ENCODE results near the gene INA.

Gene INA

GRCh38 chr10:103276251-103276895, 565 bp upstream of the INA start:
- no peak for DNase-seq

DNA sequence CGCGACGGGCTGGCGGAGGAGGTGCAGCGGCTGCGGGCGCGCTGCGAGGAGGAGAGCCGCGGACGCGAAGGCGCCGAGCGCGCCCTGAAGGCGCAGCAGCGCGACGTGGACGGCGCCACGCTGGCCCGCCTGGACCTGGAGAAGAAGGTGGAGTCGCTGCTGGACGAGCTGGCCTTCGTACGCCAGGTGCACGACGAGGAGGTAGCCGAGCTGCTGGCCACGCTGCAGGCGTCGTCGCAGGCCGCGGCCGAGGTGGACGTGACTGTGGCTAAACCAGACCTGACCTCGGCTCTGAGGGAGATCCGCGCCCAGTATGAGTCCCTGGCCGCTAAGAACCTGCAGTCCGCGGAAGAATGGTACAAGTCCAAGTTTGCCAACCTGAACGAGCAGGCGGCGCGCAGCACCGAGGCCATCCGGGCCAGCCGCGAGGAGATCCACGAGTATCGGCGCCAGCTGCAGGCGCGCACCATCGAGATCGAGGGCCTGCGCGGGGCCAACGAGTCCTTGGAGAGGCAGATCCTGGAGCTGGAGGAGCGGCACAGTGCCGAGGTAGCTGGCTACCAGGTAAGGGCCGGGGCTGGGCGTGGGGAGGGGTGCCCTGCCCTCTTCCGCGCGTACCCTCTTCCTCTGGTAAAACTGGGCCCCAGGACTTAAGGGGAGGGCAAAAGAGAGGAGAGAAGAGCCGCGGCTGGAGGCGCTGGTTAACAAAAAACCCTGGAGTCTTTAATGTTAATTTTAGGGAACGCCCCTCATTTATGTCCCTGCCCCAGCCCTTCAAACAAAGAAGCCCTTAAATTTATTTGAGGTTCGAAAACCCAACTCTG, 987 bp downstream of the INA start:
- DNase-seq = no peak

DNA sequence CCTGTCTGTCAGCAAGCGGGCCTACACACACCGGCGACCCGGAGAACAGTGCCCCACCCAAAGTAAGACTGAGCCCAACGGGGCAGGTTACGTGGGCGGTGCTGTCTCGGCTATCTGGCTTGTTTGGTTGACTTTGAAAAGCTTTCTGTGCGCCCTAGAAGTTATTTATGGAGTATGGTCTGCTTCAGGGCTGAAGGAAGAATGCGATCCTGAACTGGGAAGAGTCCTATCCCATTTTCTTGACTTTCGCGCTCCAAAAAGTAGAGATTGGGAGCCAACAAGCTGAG, 1.5 kb downstream of the INA start:
- DNase-seq = no peak

- peak; percentile 43 for DNase-seq
Measured at GRCh38 chr10:103278862-103279298, 1.9 kb downstream of the INA start.

- DNase-seq = no peak
Measured at GRCh38 chr10:103280031-103280430, 3.1 kb downstream of the INA start.

DNA sequence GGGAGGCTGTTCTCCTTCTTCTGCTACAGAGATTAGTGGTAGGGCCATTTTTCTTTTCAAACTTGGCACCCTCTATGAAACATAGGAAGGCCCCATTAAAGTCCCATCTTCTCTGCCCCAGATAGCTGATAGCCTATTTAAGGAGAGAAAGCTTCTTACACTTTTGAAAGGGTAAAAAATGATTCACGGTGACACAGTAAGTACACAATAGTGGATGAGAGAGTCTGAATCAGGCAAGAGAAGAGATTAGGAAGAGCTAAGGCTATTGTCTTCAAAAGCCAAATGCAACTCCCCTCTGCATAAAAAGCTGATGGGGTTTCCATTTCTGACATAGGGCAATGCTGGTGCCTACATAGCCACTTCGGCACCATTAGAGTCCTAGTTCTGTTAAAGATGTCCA, 3.6 kb downstream of the INA start:
- DNase-seq = no peak

DNA sequence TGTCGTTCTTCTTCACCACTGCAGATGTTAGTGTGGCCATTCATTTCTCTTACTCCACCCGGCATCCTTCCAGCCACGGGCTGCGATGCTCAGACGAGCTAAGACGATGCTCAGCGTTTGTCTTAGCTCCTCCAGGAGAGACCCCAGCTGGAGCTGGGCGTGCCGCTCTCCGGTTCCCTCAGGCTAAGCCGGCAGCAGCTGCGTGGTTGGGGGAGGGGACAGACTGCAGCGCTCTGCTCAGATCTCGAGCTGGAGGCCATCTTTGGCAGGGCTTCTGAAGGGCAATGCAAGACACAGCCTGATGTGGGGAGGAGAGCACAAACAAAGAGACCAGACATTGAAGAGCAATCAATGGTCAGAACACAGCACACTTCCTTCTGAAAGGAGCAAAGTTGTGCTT, 4.8 kb downstream of the INA start:
- no peak for DNase-seq

DNA sequence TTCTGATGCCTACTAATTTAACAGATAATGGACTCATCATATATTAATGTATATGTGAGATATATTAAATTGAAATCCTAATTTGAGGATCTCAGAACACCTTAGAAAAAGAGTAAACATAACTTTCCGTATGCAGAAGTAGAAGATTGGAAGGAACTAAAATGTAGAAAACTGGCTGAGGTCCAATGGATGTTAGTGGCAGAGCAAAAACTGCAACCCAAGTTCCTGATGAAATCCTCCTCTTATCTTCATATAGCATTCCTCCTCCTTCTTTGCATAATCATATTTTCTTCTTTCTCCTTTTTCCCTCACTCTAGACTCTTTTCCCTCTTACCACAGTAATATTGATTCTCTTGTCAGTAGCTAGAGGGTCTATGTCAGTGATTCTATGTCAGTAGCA, 6.0 kb downstream of the INA start:
- DNase-seq = no peak

DNA sequence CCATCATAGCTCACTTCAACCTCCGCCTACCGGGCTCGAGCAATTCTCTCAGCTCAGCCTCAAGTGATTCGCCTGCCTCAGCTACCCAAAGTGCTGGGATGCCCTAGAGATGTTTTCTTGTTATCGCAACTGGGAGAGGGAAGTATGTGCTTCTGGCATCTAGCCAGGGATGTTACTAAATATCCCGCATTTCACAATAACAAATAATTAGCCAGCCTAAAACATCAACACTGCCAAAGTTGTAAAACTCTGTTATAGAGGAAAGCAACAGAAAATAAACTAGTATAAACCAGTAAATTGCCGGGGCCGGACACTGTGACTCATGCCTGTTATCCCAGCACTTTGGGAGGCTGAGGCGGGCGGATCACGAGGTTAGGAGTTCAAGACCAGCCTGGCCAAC, 7.2 kb downstream of the INA start:
- no peak for DNase-seq

- DNase-seq = no peak
Measured at GRCh38 chr10:103287992-103288391, 11.1 kb downstream of the INA start.

- DNase-seq = no peak
Measured at GRCh38 chr10:103291588-103291987, 14.7 kb downstream of the INA start.

DNA sequence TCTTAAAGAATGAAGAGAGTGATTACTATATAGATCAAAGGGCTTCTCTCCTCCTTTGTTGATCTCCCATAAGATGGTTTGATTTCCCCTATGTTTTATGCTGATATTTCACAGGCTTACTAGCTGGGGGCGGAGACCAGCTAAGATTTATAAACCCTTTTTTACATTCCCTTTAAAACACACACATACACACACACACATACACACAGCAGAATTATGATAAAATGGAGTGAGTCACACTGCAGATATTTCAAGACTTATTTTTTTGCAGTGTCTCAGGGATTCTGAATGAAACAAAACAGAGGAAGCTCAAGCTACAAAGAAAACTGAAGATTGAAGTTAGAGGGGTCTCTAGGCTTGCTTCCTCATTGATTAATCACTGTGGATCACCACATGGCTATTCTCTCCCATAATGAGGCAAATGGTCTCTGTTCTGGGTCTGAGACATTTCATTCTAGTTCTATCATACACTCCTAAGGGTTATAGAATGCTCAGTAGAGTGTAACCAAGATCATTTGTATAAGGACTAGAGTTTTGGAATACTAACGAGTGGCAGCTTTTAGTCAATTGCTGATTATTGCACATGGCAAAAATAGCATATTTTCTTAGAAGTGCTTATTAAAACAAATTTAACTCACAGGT, 18.6 kb downstream of the INA start:
- no peak for DNase-seq

DNA sequence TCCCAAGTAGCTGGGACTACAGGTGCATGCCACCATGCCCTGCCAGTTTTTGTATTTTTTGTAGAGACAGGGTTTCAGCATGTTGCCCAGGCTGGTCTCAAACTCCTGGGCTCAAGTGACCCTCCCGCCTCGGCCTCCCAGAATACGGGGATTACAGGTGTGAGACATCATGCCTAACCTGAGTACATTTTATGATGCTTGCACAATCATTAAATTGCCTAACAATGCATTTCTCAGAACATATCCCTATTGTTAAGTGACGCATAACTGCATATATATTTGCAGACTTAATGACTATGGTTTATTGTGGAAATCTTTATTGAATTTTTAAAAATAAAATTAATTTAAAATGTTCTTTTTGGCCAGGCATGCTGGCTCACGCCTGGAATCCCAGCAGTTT, 30.7 kb downstream of the INA start:
- no peak for DNase-seq

DNA sequence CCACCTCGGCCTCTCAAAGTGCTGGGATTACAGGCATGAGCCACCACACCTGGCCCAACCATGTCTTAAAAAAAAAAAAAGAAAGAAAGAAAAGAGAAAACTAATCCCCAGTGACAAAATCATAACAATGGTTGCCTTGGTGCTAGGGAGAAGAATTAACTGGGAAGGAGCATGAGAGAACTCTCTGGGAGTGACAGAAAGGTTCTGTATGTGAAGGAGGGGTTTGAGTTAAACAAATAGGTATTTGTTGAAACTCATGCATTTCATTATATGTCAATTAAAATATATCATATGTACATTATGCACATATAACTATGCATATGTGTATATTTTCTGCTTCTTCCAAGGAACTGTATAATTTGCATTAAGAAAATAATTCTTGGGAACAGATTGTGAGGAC, 33.3 kb downstream of the INA start:
- no peak for DNase-seq

DNA sequence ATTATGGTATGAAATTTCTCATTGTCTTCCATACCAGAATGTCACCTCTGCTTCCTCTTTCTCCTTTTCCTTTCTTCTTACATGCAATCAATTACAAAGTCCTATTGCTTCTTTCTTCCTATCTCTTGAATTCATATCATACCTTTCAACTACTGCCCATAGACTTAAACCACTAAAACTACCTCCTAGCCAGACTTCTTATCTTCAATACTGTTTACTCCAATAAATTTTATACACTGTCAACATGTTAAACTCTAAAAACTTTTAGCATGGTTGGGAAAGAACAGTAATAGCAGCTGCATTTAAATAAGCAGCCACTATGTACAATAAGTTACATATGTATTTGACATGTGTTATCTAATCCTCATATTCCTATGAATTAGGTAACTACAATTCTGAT, 39.1 kb downstream of the INA start:
- DNase-seq = no peak

DNA sequence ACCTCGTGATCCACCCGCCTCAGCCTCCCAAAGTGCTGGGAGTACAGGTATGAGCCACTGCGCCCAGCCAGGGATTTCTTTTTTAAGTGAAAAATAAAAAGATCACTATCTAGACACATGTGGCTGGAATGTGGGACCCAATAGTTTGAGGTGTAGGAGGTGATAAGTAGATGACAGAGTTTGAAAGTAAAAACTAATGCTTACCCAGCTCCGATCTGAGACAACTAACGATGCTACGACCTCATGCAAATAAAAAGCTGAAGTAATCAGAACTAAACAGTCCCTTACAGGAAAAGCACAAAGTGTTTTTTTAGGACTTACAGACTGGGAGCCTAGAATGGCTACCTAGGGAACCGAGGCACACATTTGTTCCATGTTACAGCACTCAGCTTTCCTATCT, 51.0 kb downstream of the INA start:
- DNase-seq = peak; percentile 21

DNA sequence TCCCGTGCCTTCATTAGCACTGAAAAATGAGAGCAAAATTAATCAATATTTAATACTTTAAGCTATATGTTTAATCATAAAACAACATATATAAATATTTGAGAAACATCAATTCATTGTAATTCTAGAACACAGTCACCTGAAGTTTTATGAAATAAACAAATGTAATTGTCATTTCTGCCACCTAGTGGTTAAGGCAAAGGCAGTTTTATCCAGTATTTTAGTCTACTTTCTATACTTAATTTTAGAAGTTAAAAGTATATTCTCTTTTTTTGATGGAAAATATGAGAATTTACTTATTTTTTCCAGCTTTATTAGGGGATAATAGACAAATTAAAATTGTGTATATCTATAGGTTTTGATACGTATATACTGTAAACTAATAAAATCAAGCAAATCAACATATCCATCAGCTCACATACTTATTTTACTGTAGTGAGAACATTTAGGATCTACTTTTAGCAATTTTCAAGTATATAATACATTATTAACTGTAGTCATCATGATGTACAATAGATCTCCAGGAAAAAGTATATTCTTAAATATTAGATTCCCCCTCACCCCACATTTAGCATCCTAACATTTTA, 57.1 kb downstream of the INA start:
- DNase-seq = peak; percentile 22

DNA sequence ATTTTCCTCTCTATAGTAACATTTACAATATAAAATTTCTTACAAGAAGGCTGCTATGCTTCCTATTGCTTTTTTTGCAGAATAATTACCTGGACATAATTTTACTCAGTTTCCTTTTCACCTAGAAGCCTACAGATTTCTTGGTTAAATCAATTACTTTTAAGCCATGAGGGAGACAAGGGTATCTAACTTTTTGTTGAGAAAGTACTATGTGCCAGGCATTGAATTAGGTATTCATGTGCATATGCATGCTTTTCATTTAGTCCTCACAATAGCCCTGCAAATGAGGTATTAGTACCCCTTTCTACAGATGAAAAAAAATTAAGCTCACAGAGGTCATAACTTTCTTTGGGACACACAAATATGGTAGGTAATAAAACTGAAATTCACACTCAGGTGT, 57.6 kb downstream of the INA start:
- DNase-seq = no peak

DNA sequence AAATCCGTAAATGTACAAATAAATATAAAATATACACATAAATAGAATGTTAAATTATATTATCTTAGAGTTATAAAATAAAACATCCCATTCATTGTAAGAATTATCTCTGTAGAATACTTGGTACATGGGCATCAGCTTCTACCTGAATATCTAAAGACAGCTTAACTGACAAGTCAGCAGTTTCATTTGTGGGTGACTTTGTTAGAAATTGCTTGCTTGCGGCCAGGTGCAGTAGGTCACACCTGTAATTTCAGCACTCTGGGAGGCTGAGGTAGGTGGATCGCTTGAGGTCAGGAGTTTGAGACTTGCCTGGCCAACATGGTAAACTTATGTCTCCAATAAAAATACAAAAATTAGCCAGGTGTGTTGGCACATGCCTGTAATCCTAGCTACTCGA, 59.4 kb downstream of the INA start:
- no peak for DNase-seq

Measured in activated CD4-positive, alpha-beta T cell treated with anti-CD3 and anti-CD28 coated beads, Interleukin-2, Interleukin-6, amounts not matched to agents 100 ng/mL and 50 ng/mL, durations not matched to agents 16 hours and 8 hours (primary cell).